ENCODE data around the gene TLR7.

TLR7 gene

GRCh38 chrX:12930150-12930549 is 63.3 kb downstream of the TLR7 start:
- DNase-seq (ENCODE audit: low spot score), result no peak

GRCh38 chrX:12932244-12932643 is 65.4 kb downstream of the TLR7 start:
- DNase-seq (ENCODE audit: low spot score), result no peak

- DNase-seq (ENCODE audit: low spot score), result no peak
These were observed 68.0 kb downstream of the TLR7 start for GRCh38 chrX:12934850-12935249.

- DNase-seq (ENCODE audit: low spot score), result no peak
These were observed 70.1 kb downstream of the TLR7 start for GRCh38 chrX:12936947-12937346.
